GM12878 (cell line): ENCODE data around the gene CGB2. TPM values are rescaled to one million over a fixed set of nuclear protein-coding genes. Genes with fewer than 3 reads are reported as not detected.

Experiments used
- ATAC-seq: fragments of 200-7000 bp; cut with Tn5 transposase; 3 replicates; pipeline ENCODE4 v1.9.1; 2020; ENCODE audit warnings: mild to moderate bottlenecking, moderate library complexity
- BruUV-seq: library from RNA; stranded (reverse); fragments of 400-500 nt; replicated peaks from 2 replicates; lab custom pipeline; 2021; lab: Mats Ljungman, UMichigan
- CTCF ChIA-PET: fragments of 300-600 bp; sonication (Branson Sonifier 250); formaldehyde crosslinking; extraction: SDS; loops from one replicate; lab custom pipeline; 2021; ENCODE audit warnings: inconsistent platforms; lab: Yijun Ruan, JAX
- POLR2A ChIA-PET: fragments of 350-600 bp; formaldehyde crosslinking; extraction: SDS; loops from one replicate; lab custom pipeline; 2021; ENCODE audit warnings: inconsistent platforms; lab: Charles Lee
- RAD21 ChIA-PET: fragments of 300-600 bp; sonication (Branson Sonifier 250); formaldehyde crosslinking; loops from one replicate; lab custom pipeline; 2023; ENCODE audit warnings: antibody characterized with exemption; ENCODE audit not compliant: unreplicated experiment; lab: Charles Lee
- SMC1A ChIA-PET: fragments of 300-600 bp; sonication (Branson Sonifier 250); formaldehyde crosslinking; loops from one replicate; lab custom pipeline; 2023; ENCODE audit not compliant: unreplicated experiment, uncharacterized antibody; lab: Charles Lee
- DNase-seq: peaks from one replicate; pipeline ENCODE4 v3.0.0-alpha.2; 2011; ENCODE audit warnings: low read depth, low spot score
- FAIRE-seq: peaks from 3 replicates; lab custom pipeline; 2011; peaks lifted over from hg19 to GRCh38; lab: Jason Lieb, UNC
- H2AFZ ChIP-seq: 2 replicates; pipeline ENCODE4 v1.6.0; 2011; ENCODE audit warnings: low read depth, low read length, control low read depth; ENCODE audit not compliant: control insufficient read depth
- H3K27ac ChIP-seq: 2 replicates; pipeline ENCODE4 v1.5.1; 2011; ENCODE audit warnings: control low read depth; ENCODE audit not compliant: control insufficient read depth, insufficient read depth
- H3K27me3 ChIP-seq, 2 experiments: replicated peaks in 1 of 2; 2 replicates each; pipeline versions ENCODE4 v1.6.0 to v1.6.1; 2011; ENCODE audit warnings: low read length in 1 of 2; ENCODE audit not compliant: control insufficient read depth in 2 of 2, insufficient read depth in 2 of 2
- H3K36me3 ChIP-seq, 2 experiments: 2 replicates each; pipeline ENCODE4 v1.5.1; 2011; ENCODE audit warnings: low read length in 1 of 2; ENCODE audit not compliant: control insufficient read depth in 2 of 2, insufficient read depth in 2 of 2
- H3K4me1 ChIP-seq: 2 replicates; pipeline ENCODE4 v1.6.1; 2011; ENCODE audit warnings: mild to moderate bottlenecking, low read length, moderate library complexity, mixed read lengths; ENCODE audit not compliant: control insufficient read depth, insufficient read depth
- H3K4me2 ChIP-seq: 2 replicates; pipeline ENCODE4 v1.6.0; 2011; ENCODE audit warnings: control low read depth; ENCODE audit not compliant: control insufficient read depth, insufficient read depth
- H3K4me3 ChIP-seq: fragments of 200-600 bp; sonication (generic); 2 replicates; pipeline ENCODE4 v1.5.1; 2016
- H3K79me2 ChIP-seq: 2 replicates; pipeline ENCODE4 v1.6.0; 2011; ENCODE audit warnings: low read length; ENCODE audit not compliant: control insufficient read depth, insufficient read depth
- H3K9ac ChIP-seq: 2 replicates; pipeline ENCODE4 v1.8.0; 2011; ENCODE audit warnings: low read length, control low read depth, mixed read lengths; ENCODE audit not compliant: control insufficient read depth, insufficient read depth
- H3K9me3 ChIP-seq: replicated peaks from 3 replicates; pipeline ENCODE4 v1.5.1; 2011; ENCODE audit warnings: mild to moderate bottlenecking, low read length; ENCODE audit not compliant: control insufficient read depth, insufficient read depth
- H4K20me1 ChIP-seq: 2 replicates; pipeline ENCODE4 v1.6.0; 2011; ENCODE audit not compliant: control insufficient read depth, insufficient read depth
- EED ChIP-seq: sonication (generic); IDR thresholded peaks from 2 replicates; pipeline ENCODE4 v1.6.1; 2016; ENCODE audit warnings: antibody characterized with exemption, low read depth
- EZH2 ChIP-seq: IDR thresholded peaks from 2 replicates; pipeline ENCODE4 v1.6.1; 2012; ENCODE audit warnings: low read depth, mild to moderate bottlenecking, control low read depth, inconsistent platforms, low read length, borderline replicate concordance; ENCODE audit not compliant: control insufficient read depth
- MEF2B ChIP-seq: fragments of 450-650 bp; IDR thresholded peaks from 2 replicates; pipeline ENCODE4 v1.6.1; 2018; ENCODE audit warnings: mild to moderate bottlenecking, moderate library complexity; ENCODE audit not compliant: partially characterized antibody, poor library complexity, severe bottlenecking
- MTA2 ChIP-seq: fragments of 450-650 bp; IDR thresholded peaks from 2 replicates; pipeline ENCODE4 v1.6.1; 2016; ENCODE audit warnings: low read depth, mild to moderate bottlenecking, moderate library complexity
- NRF1 ChIP-seq: conservative IDR thresholded peaks from 2 replicates; pipeline ENCODE4 v1.6.1; 2011; ENCODE audit warnings: mild to moderate bottlenecking, low read depth, low read length, improper control_type of control experiment
- RUNX3 ChIP-seq: IDR thresholded peaks from 2 replicates; pipeline ENCODE4 v1.6.1; 2012; ENCODE audit warnings: low read length, inconsistent platforms
- SP1 ChIP-seq: IDR thresholded peaks from one replicate; pipeline ENCODE4 v1.6.1; 2011; ENCODE audit warnings: low read depth, low read length
- ZNF274 ChIP-seq: IDR thresholded peaks from one replicate; pipeline ENCODE4 v1.8.0; 2011; ENCODE audit not compliant: insufficient read length, insufficient read depth
- WGBS: methylation state at CpG from one replicate; pipeline ENCODE4 v1.1.6; 2016; ENCODE audit warnings: low lambda C conversion rate; ENCODE audit not compliant: insufficient replicate concordance, insufficient coverage; ENCODE audit errors: missing lambda C conversion rate; 5-methylcytosine and 5-hydroxymethylcytosine counted together
- in situ Hi-C: fragments of 300-500 bp; cut with MboI; formaldehyde crosslinking; loops from 9 replicates; pipeline ENCODE4 v1.14.3; 2018; ENCODE audit warnings: mixed read lengths
- intact Hi-C: fragments of 100-400 bp; cut with micrococcal nuclease; formaldehyde crosslinking; loops from one replicate; pipeline ENCODE4 v1.14.2; 2022; ENCODE audit not compliant: unreplicated experiment
- polyA plus RNA-seq, 11 experiments: library from polyadenylated mRNA; depleted of rRNA in 4 of 11; unstranded in 6 of 11; stranded (reverse) in 5 of 11; fragments of >200 nt; fragmentation: Nextera tagmentation in 4 of 11; fragmentation: Illumina TruSeq in 1 of 11; extraction: Ambion mirVana in 4 of 11; extraction: Trizol in 1 of 11; gene quantifications; 1 replicate in 1 of 11; 2 replicates in 10 of 11; pipeline versions ENCODE4 v1.2.1 to v1.2.3, GENCODE V29; 2011 to 2016; ENCODE audit warnings: inconsistent platforms in 2 of 11, missing spikeins in 2 of 11, low read depth in 1 of 11
- total RNA-seq, 4 experiments: library from RNA; depleted of rRNA in 3 of 4; stranded (reverse); fragments of >200 nt in 3 of 4; fragmentation: Illumina TruSeq in 1 of 4; extraction: Trizol in 1 of 4; gene quantifications; 2 replicates each; pipeline versions ENCODE4 v1.2.1 to v1.2.3, GENCODE V29; 2013 to 2021
- TF ChIP-seq, protein P1 (sequence below): fragments of 450-650 bp; IDR thresholded peaks from 2 replicates; pipeline ENCODE4 v1.6.1; 2017; ENCODE audit warnings: antibody characterized with exemption, mild to moderate bottlenecking, moderate library complexity

Gene CGB2
- total and polyA plus RNA-seq, 10 of the 15 experiments (the other 5 are each of a cell fraction or from before 2014, with no cell fraction given) = 0.20 to 0.37 TPM; not detected in 8

DNA sequence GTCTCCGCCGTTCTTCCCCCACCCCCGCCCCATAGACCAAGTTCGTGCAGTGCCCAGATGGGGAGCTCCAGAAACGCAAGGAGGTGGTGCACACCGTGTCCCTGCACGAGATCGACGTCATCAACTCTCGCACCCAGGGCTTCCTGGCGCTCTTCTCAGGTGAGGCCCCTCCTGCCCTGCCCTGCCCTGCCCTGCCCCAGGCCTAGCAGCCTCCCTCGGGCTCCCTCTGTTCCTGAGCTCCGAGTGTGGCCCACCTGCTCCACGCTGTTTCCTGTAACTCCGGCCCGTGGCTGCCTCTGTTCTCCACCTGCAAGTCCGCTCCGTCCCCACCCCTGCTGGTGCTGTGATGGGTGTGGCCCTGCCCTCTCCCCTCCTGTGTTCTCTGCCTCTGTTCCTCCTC lies 21.2 kb upstream of the CGB2 start:
- SMC1A ChIA-PET = no interaction called here

More for the DNA sequence above, 21.2 kb upstream of the CGB2 start:
- Histone ChIP-seq H3K79me2 (no peaks in the 10 kb centered on the region), H3K27ac (no peak overlapping the region), H3K4me3 (no peak overlapping the region), H3K4me2 (no peak overlapping the region), H3K36me3 (peaks cover 14 to 25% of the 10 kb centered on the region in 2 experiments), H2AFZ (no peak overlapping the region), H3K4me1 (no peaks in the 10 kb centered on the region), H3K27me3 (no peaks in the 10 kb centered on the region), H3K9me3 (no peaks in the 10 kb centered on the region), H4K20me1 (no peaks in the 10 kb centered on the region), H3K9ac (no peak overlapping the region)
- no TSS peak for BruUV-seq
- in situ Hi-C loops (no loop called here), intact Hi-C loops (no loop called here)
- CTCF ChIA-PET = no interaction called here
- RAD21 ChIA-PET = no interaction called here
- ATAC-seq (no peak), DNase-seq (no peak), FAIRE-seq (no peak)
- no peak for TF ChIP-seq EED
- no peak for TF ChIP-seq SP1
- no peak for TF ChIP-seq NRF1
- TF ChIP-seq, protein P1, sequence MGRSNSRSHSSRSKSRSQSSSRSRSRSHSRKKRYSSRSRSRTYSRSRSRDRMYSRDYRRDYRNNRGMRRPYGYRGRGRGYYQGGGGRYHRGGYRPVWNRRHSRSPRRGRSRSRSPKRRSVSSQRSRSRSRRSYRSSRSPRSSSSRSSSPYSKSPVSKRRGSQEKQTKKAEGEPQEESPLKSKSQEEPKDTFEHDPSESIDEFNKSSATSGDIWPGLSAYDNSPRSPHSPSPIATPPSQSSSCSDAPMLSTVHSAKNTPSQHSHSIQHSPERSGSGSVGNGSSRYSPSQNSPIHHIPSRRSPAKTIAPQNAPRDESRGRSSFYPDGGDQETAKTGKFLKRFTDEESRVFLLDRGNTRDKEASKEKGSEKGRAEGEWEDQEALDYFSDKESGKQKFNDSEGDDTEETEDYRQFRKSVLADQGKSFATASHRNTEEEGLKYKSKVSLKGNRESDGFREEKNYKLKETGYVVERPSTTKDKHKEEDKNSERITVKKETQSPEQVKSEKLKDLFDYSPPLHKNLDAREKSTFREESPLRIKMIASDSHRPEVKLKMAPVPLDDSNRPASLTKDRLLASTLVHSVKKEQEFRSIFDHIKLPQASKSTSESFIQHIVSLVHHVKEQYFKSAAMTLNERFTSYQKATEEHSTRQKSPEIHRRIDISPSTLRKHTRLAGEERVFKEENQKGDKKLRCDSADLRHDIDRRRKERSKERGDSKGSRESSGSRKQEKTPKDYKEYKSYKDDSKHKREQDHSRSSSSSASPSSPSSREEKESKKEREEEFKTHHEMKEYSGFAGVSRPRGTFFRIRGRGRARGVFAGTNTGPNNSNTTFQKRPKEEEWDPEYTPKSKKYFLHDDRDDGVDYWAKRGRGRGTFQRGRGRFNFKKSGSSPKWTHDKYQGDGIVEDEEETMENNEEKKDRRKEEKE = no peak
- TF ChIP-seq RUNX3 = no peak
- TF ChIP-seq EZH2 = no peak
- TF ChIP-seq MTA2 = no peak
- no peak for TF ChIP-seq MEF2B
- no peak for TF ChIP-seq ZNF274
- POLR2A ChIA-PET = no interaction called here
- 87% methylated on average over 18 of the region's 18 CpGs for WGBS
